Measurements from ENCODE around the gene SLC66A1.

- no peak for TF ChIP-seq CTCF (IDR thresholded peaks at IDR 0.05; ENCODE audit: insufficient read depth, low read length)
- TF ChIP-seq POLR2AphosphoS5 (IDR thresholded peaks at IDR 0.05; ENCODE audit: low read depth) = no peak
- TF ChIP-seq GABPA (IDR thresholded peaks at IDR 0.05; ENCODE audit: low read depth) = no peak
- no peak for TF ChIP-seq SPI1 (IDR thresholded peaks at IDR 0.05; ENCODE audit: borderline replicate concordance, low read depth)
- no peak for TF ChIP-seq REST (IDR thresholded peaks at IDR 0.05; ENCODE audit: insufficient replicate concordance, low read depth)
These were observed 15.2 kb downstream of the SLC66A1 start for GRCh38 chr1:19327301-19327700.

Data from HL-60 (cell line).